HCT116 (cell line): ENCODE measurements around the gene TENM3.

Experiments used
- EGR1 ChIP-seq: IDR thresholded peaks from 2 replicates; pipeline ENCODE4 v1.6.1; 2012; ENCODE audit warnings: low read depth
- EZH2 ChIP-seq: fragments of 200-600 bp; sonication (generic); IDR thresholded peaks from 2 replicates; pipeline ENCODE4 v1.6.1; 2017; ENCODE audit warnings: antibody characterized with exemption, mixed run types
- POLR2A ChIP-seq: IDR thresholded peaks from 2 replicates; pipeline ENCODE4 v1.7.0; 2011; ENCODE audit warnings: borderline replicate concordance; ENCODE audit not compliant: insufficient read depth, insufficient read length; ENCODE audit errors: extremely low read depth
- SIN3A ChIP-seq: IDR thresholded peaks from 2 replicates; pipeline ENCODE4 v1.6.1; 2012; ENCODE audit warnings: low read depth
- SRF ChIP-seq: IDR thresholded peaks from 2 replicates; pipeline ENCODE4 v1.6.1; 2012; ENCODE audit warnings: low read depth
- TCF7L2 ChIP-seq: IDR thresholded peaks from 2 replicates; pipeline ENCODE4 v1.7.0; 2011; ENCODE audit warnings: borderline replicate concordance, inconsistent platforms; ENCODE audit not compliant: insufficient read depth, insufficient read length; ENCODE audit errors: extremely low read depth
- YY1 ChIP-seq: IDR thresholded peaks from 2 replicates; pipeline ENCODE4 v1.6.1; 2011; ENCODE audit warnings: low read length, low read depth, moderate library complexity, mild to moderate bottlenecking; ENCODE audit not compliant: insufficient replicate concordance; ENCODE audit errors: extremely low read depth
- ZFX ChIP-seq: fragments of 450-650 bp; IDR thresholded peaks from 2 replicates; pipeline ENCODE4 v1.6.1; 2017
- TF ChIP-seq, protein P1 (sequence below), 3 experiments: fragments of 200-600 bp in 1 of 3; sonication (generic) in 1 of 3; IDR thresholded peaks in 2 of 3; conservative IDR thresholded peaks in 1 of 3; 2 replicates each; pipeline ENCODE4 v1.5.1; 2012 to 2017; ENCODE audit warnings: low read depth in 2 of 3, low read length in 2 of 3, antibody characterized with exemption in 1 of 3, borderline replicate concordance in 1 of 3, control low read depth in 1 of 3, mild to moderate bottlenecking in 1 of 3, mixed read lengths in 1 of 3, mixed run types in 1 of 3, moderate library complexity in 1 of 3; ENCODE audit not compliant: insufficient read depth in 1 of 3
- TF ChIP-seq, protein P2 (sequence below): IDR thresholded peaks from 2 replicates; pipeline ENCODE4 v1.6.1; 2012
- TF ChIP-seq, protein P3 (sequence below): IDR thresholded peaks from 2 replicates; pipeline ENCODE4 v1.6.1; 2012; ENCODE audit warnings: low read depth

DNA sequence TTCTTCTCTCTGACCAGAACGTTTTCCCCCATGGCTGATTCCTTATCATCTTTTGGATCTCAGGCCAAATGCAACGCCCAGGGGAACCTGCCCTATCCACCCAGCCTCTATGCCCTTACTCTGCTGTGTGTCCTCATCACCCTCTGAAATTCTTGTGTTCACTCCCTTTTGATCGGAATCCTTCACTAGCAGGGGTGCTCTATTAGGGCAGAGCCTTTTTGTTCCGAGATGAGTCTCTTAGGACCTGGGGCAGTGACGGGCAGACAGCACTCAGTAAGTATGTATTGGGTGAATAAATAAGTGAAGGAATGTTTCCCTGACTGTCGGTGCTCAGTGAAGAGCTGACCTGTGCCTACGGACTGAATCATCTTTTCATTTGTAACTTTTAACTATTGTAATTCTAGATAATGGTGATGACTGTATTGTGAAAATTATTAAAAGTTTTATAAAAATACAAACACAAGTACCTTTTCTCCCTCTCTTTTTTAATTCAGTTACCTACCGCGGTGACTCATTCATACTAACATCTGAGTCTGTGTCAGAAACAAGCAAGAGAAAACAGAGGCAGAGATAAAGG, 4.8 kb upstream of the TENM3 start:
- no peak for TF ChIP-seq EGR1
- TF ChIP-seq, protein P1, sequence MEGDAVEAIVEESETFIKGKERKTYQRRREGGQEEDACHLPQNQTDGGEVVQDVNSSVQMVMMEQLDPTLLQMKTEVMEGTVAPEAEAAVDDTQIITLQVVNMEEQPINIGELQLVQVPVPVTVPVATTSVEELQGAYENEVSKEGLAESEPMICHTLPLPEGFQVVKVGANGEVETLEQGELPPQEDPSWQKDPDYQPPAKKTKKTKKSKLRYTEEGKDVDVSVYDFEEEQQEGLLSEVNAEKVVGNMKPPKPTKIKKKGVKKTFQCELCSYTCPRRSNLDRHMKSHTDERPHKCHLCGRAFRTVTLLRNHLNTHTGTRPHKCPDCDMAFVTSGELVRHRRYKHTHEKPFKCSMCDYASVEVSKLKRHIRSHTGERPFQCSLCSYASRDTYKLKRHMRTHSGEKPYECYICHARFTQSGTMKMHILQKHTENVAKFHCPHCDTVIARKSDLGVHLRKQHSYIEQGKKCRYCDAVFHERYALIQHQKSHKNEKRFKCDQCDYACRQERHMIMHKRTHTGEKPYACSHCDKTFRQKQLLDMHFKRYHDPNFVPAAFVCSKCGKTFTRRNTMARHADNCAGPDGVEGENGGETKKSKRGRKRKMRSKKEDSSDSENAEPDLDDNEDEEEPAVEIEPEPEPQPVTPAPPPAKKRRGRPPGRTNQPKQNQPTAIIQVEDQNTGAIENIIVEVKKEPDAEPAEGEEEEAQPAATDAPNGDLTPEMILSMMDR (IDR thresholded peaks at IDR 0.05 in 2 of 3, conservative IDR thresholded peaks at IDR 0.05 in 1 of 3; ENCODE audit: borderline replicate concordance in 1 of 3, insufficient read depth in 1 of 3, low read depth in 2 of 3, low read length in 2 of 3) = no peak
- no peak for TF ChIP-seq POLR2A
- no peak for TF ChIP-seq ZFX
- TF ChIP-seq TCF7L2 = no peak
- no peak for TF ChIP-seq SIN3A
- TF ChIP-seq, protein P2, sequence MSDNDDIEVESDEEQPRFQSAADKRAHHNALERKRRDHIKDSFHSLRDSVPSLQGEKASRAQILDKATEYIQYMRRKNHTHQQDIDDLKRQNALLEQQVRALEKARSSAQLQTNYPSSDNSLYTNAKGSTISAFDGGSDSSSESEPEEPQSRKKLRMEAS = no peak
- TF ChIP-seq YY1 = no peak
- TF ChIP-seq EZH2 = no peak
- no peak for TF ChIP-seq SRF
- TF ChIP-seq, protein P3, sequence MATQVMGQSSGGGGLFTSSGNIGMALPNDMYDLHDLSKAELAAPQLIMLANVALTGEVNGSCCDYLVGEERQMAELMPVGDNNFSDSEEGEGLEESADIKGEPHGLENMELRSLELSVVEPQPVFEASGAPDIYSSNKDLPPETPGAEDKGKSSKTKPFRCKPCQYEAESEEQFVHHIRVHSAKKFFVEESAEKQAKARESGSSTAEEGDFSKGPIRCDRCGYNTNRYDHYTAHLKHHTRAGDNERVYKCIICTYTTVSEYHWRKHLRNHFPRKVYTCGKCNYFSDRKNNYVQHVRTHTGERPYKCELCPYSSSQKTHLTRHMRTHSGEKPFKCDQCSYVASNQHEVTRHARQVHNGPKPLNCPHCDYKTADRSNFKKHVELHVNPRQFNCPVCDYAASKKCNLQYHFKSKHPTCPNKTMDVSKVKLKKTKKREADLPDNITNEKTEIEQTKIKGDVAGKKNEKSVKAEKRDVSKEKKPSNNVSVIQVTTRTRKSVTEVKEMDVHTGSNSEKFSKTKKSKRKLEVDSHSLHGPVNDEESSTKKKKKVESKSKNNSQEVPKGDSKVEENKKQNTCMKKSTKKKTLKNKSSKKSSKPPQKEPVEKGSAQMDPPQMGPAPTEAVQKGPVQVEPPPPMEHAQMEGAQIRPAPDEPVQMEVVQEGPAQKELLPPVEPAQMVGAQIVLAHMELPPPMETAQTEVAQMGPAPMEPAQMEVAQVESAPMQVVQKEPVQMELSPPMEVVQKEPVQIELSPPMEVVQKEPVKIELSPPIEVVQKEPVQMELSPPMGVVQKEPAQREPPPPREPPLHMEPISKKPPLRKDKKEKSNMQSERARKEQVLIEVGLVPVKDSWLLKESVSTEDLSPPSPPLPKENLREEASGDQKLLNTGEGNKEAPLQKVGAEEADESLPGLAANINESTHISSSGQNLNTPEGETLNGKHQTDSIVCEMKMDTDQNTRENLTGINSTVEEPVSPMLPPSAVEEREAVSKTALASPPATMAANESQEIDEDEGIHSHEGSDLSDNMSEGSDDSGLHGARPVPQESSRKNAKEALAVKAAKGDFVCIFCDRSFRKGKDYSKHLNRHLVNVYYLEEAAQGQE = no peak
